Measurements from ENCODE around the gene KCNJ11.
"Not testable (repeated sequence)": the region's sequence is repeated elsewhere in the genome, so short reads cannot be mapped to it uniquely, and the experiment has no call there.

The KCNJ11 gene

GRCh38 chr11:17388609-17389210, at the start of gene KCNJ11:
KCNJ11 (minus strand) TSS chr11:17388659; CDS start chr11:17388091, 568 bp downstream.
- no peak for DNase-seq

DNA sequence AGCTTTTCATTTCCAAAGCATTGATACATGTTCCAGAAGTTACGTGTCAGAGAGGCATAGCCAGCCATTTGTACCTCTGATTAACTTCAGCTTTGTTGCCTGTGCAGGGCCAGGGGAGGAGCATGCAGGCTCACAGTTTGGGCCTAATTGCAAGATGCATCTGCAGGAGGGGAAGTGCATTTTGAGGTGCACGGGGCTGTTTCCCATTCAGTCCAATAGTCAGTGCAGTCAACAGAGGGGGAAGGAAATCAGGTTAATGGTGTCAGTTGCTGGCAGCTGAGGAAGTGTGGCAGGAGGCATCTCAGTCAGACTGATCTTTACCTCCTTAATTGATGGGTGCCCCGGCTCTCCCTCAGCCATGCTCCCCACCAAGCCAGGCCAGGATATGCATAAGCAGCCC, 48.9 kb upstream of the KCNJ11 start:
- peak; percentile 29 for DNase-seq

DNA sequence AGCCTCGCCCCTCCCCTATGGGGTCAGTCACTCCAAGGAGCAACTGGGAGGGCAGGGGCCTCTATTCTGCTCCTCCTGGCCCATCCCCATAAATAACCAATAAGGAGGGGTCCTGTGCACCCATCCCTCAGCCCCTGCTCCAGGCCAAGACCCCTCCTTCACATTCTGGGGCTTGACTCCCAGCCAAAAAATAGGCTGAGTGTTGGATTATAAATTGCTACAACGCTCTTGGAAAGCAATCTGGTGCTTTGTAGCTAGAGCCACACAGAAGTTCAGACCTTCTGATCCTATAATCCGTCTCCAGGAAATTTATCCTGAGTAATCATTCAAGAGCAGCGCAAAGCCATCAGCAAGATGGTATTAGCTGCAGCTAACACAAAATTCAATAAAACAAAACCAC, 45.6 kb upstream of the KCNJ11 start:
- no peak for DNase-seq

- no peak for DNase-seq
These were observed 43.5 kb upstream of the KCNJ11 start for GRCh38 chr11:17432002-17432401.

DNA sequence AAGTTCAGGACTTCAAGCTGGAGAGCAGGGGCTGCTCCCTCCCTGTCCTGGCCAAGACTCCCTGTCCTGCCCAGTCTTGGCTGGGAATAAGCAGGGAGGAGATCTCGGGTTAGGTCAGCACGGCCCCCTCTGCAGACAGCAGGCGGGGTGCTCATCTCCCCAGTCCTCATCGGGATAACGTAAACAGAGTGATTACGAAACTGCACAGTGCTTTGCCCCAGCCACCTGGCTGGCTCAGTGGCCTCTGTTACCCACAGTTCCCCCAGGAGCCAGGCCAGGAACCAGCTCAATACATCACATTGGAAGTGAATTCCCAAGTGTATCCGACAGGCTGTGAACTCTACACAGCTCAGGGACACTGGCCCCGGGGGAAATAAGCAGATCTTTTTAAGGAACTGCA, 42.7 kb upstream of the KCNJ11 start:
- no peak for DNase-seq

DNA sequence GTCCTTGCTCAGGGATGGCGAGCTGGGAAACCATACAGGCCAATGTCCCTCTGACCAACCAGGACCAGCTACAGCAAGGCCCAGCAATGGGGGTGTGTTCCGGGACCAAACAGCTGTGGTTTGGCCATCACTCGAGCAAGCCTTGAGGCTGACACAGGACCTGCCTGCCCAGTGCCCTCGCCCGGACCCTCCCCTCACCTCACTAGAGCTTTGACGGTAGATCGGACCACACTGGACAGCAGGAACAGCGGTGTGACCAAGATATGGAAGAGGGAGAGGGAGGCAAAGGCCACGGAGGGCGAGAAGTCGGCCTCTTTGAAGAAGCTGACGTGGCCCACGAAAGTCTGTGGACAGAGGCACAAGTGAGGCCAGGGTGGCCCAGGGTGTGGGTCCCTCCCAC, 42.2 kb upstream of the KCNJ11 start:
- no peak for DNase-seq

DNA sequence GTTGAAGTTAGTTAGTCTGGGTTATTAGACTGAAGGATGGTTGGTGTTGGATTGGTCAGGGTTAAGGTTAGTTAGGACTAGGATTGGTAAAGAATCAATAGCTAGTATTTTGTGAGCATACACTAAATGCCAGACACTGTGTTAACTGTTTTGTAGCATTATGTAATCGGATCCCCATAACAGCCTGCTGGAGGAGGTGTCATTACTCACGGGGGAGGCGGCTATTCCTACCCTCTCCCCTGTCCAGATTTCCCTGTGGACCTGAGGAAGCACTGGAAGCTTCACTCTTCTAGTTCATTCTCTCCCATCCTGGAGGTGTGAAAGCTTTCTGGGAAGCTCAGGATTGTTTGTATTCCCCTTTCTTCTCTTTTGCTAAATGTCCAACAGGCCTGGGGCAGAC, 40.5 kb upstream of the KCNJ11 start:
- no peak for DNase-seq

DNA sequence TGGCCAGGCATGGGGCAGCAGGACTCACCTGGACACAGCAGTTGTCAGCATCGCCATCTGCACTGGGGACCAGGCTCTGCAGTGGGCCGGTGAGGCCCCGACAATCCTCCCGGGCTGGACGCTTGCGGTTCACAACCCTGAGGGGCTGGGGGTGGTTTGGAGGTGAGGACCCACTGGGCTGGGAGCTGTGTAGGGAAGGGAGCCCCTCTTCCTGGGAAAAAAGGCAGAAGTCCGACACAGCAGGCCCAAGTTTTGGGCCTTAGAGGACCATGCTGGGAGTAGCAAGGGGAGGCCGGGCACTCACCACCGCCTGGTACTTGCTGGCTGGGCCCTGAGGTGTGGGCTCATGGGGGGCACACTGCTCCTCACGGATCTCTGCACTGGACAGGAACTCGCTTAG, 39.8 kb upstream of the KCNJ11 start:
- DNase-seq: no peak

GRCh38 chr11:17426233-17426632, 37.8 kb upstream of the KCNJ11 start:
- not testable (repeated sequence) for DNase-seq

DNA sequence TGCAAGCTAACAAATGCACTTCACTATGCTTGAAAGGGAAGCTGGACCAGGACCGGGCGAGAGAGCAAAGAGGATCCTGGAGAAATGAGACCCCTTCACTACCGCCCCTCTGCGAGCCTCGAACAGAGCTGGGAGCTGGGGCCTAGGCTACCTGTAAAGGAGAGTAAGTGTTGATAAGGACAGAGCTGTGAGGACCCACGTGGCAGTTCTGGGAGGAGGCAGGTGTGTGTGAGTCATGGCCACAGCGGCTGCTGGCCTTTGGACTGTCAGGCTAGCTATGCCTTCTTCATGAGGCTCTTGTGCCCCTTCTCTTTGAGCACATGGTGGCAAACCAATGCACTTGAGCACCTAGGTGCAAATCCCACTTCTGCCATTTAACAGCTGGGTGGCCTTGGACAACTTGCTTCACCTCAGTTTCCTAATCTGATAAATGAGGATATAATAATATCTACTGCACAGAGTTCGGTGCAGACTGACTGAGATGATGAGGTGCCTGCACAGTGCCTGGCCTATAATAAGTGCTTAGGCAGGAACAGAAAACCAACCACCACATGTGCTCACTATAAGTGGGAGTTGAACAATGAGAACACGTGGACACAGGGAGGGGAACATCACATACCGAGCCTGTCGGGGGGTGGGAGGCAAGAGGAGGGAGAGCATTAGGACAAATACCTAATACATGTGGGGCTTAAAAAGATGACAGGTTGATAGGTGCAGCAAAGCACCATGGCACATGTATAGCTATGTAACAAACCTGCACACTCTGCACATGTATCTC, 35.3 kb upstream of the KCNJ11 start:
- DNase-seq: no peak

- DNase-seq: no peak
These were observed 33.3 kb upstream of the KCNJ11 start for GRCh38 chr11:17421781-17422180.

- DNase-seq: no peak
These were observed 30.1 kb upstream of the KCNJ11 start for GRCh38 chr11:17418444-17419081.

- DNase-seq: no peak
These were observed 28.0 kb upstream of the KCNJ11 start for GRCh38 chr11:17416492-17416891.

DNA sequence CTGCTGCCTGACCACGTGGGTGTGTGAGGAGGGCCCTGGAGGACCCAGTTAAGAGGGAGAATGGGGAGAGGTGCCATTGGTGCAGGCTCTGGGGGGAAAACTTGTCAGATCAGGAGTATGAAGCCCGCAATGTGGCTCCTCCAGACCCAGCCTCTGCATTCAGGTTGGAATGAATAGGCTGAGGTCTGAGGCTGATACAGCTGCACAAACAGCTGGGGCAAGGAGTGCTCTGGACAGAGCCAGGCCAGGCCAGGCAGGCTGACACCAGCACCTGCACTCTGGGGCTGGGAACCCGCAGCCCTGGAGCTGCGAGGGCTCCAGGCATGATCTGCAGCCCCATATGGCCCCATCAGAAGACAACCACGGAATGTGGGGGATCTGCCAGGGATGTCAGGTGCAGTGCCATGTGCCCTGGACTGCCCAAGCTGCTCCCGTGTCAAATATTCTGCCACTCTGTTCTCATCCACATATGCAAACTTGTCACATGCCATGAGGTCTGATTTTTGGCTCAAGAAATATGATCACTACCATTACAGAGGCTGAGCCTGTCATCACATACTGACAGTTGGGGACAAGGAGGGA, 27.2 kb upstream of the KCNJ11 start:
- DNase-seq: no peak

GRCh38 chr11:17414992-17415391, 26.5 kb upstream of the KCNJ11 start:
- no peak for DNase-seq

DNA sequence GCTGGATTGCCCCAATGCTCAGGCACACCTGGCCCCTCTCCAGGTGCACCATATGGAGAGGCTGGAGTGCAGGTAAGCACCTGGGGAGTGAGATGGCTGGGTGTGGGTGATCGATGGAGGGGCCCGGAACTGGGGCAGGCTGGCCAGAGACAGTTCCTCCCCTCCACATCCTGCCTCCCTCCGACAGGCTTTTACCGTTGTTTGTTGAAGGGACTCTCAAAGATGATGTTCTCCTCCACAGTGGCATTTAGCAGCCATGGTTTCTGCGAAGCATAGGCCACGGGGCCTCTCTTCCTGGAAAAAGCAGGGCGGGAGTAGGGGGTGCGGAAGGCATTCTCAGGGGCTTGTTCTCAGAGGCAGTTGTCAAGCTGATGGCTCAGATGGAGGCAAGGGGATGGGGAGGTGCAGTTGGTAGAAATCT, 25.9 kb upstream of the KCNJ11 start:
- no peak for DNase-seq

DNA sequence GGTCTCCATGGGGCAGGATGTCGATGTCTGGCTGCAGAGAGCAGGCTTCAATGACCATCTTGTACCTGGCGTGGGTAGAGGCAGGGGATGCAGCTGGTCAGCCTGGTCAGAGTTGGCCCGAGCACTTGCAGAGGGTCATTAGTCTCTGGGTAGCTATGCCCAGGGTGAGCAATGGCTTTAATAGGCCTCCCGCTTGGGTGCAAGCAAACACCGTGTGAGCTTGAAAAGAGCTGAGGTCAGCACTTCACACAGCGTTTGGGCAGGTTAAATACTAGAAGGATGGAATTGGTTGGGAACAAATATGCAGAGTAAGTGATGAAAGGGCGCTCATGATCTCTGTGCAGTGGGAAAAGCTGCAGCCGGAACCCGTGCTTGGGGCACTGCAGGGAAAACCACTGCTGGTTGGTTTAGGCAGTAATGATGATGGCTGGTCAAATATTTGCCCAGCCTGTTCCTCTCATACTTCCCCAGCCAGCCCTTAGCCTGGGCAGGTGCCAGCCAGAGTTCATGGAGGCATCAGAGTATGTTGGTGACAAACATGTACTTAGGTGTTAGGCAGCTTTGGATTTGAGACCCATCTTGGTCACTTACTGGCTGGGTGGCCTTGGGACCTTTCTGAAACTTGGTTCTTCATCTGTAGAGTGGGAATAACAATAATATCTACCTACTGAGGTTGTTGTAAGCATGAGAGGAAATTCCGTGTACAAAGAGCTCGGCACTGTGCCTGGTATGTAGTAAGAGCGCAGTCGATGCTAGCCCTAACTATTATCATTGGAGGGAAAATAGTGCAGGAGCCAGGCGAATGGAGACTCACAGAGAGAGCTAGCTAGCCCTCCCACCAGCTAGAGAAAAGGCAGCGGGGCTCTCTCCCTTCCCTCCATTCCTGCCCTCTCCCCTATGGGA, 25.2 kb upstream of the KCNJ11 start:
- no peak for DNase-seq

GRCh38 chr11:17412488-17413180, 24.2 kb upstream of the KCNJ11 start:
- no peak for DNase-seq

DNA sequence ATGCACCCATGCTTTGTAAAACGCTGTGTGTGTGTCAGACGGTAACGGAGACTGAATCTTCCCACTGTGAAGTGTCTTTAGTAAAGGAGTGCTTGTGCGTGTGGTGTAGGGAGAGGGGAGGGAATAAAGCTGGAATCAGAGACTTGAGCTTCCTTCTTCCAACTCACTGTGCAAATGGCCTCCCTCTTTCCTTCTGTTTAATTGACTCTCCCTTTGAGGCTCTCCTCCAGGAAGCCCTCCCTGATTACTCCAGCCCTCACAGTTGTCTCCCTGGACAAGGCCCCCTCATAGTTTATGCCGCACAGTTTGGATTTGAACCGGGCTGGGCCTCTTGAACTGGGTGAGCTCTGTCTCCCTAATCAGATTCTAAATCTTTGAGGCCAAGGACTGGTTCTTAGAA, 23.0 kb upstream of the KCNJ11 start:
- DNase-seq: no peak

GRCh38 chr11:17410606-17411379, 22.3 kb upstream of the KCNJ11 start:
- no peak for DNase-seq

- DNase-seq: no peak
These were observed 20.2 kb upstream of the KCNJ11 start for GRCh38 chr11:17408641-17409040.
